ENCODE data around the gene FGF18. TPM values are rescaled to one million over a fixed set of nuclear protein-coding genes. Genes with fewer than 3 reads are reported as not detected.

Gene FGF18
- total and polyA plus RNA-seq, 2 experiments from 2014 or later: 50.3 to 81.9 TPM

DNA sequence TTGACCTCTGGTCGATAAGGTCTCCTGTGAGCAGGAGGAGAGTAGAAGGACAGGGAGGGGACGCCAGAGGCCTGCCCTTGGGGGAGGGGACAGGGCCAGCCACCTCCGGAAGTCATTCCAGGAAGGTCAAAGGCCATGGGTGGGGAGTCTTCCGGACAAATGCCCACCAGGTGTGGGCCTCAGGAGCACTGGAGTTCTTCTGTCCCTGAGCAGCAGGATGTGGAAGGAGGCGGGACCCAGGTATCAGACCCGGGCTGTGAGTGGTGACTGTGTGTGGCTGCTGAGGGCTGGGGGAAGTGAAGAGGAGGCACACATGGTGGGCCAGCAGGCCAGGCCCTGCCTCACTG lies 13.9 kb downstream of the FGF18 start:
- no peaks in the 10 kb centered on the region for H3K9me3 ChIP-seq (ENCODE audit: low read depth)
- DNase-seq (ENCODE audit: low read depth in 1 of 2, low spot score in 1 of 2): no peak
- peak overlapping the region; percentile 51 for H3K27ac ChIP-seq
- TF ChIP-seq, protein P1, sequence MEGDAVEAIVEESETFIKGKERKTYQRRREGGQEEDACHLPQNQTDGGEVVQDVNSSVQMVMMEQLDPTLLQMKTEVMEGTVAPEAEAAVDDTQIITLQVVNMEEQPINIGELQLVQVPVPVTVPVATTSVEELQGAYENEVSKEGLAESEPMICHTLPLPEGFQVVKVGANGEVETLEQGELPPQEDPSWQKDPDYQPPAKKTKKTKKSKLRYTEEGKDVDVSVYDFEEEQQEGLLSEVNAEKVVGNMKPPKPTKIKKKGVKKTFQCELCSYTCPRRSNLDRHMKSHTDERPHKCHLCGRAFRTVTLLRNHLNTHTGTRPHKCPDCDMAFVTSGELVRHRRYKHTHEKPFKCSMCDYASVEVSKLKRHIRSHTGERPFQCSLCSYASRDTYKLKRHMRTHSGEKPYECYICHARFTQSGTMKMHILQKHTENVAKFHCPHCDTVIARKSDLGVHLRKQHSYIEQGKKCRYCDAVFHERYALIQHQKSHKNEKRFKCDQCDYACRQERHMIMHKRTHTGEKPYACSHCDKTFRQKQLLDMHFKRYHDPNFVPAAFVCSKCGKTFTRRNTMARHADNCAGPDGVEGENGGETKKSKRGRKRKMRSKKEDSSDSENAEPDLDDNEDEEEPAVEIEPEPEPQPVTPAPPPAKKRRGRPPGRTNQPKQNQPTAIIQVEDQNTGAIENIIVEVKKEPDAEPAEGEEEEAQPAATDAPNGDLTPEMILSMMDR (IDR thresholded peaks at IDR 0.05; ENCODE audit: low read depth, low read length): no peak
- no peaks in the 10 kb centered on the region for H3K27me3 ChIP-seq
- H3K4me3 ChIP-seq: no peak overlapping the region
- peaks cover 9% of the 10 kb centered on the region for H3K4me1 ChIP-seq (ENCODE audit: low read depth)
- H3K36me3 ChIP-seq: peaks cover 2% of the 10 kb centered on the region

DNA sequence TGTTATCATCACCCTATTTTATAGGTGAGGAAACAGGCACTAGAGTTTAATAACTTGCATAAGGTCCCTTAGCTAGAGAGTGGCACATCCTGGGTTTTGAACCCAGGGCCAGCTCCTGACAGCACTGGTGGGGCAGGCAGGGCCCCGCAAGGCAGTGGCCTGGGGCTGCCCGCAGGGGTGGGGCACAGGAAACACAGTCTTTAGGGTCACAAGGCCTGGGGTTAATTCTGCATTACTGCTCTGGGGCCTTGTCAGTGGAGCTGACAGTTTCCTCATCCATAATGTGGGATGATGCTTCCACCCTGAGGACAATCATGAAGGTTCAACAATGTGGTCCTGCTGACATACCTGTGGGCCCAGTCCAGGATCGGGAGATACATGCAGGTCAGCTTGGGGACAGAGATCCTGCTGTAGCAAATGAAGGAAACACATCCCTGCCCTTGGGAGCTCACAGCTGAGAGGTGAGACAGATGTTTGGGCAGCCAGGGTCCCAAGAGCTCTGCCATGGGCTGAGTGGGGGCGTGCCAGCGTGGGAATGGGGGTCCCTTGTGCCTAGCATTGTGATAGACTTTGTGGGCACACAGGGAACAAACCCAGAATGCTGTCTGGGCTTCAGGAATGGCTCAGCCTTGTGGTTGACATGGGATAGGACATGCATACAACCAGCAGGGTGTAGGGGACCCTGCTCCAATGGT lies 14.7 kb downstream of the FGF18 start:
- Histone ChIP-seq H3K4me1 (ENCODE audit: low read depth) (peaks cover 12% of the 10 kb centered on the region), H3K36me3 (peaks cover 2% of the 10 kb centered on the region), H3K27me3 (no peaks in the 10 kb centered on the region), H3K9me3 (ENCODE audit: low read depth) (no peaks in the 10 kb centered on the region), H3K4me3 (no peak overlapping the region), H3K27ac (no peak overlapping the region)
- TF ChIP-seq, protein P1 (IDR thresholded peaks at IDR 0.05; ENCODE audit: low read depth, low read length): no peak
- DNase-seq (ENCODE audit: low read depth in 1 of 2, low spot score in 1 of 2): no peak

DNA sequence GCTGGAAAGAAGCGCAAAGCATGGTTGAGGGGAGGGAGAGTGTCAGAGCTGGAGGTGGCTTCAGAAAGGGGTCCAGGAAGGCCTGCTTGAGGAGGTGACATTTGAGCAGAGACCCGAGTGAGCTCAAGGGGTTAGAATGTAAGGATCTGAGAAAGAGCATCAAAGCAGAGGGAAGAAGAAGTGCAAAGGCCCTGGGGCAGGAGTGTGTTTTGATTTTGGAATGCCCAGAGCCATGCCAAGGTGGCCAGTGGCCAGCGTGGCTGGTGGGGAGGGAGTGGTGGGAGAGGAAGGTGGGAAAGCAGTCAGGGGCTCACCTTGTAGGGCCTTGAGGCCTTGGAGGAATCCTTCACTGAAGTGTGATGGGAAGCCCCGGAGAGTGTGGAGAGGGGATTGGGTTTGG lies 15.4 kb downstream of the FGF18 start:
- DNase-seq (ENCODE audit: low read depth in 1 of 2, low spot score in 1 of 2): no peak

DNA sequence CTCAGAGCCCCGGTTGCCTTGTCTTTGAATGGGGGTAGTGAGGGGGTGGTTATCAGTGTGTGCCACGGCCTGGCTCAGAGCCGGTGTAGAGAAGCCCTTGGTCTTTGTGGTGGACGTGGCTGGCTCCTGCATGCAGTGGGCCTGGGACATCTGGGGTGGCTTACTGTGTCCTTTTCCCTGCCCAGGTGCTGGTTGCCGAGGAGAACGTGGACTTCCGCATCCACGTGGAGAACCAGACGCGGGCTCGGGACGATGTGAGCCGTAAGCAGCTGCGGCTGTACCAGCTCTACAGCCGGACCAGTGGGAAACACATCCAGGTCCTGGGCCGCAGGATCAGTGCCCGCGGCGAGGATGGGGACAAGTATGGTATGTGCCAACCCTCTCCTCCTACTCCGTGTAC lies 16.5 kb downstream of the FGF18 start:
- Histone ChIP-seq H3K4me1 (ENCODE audit: low read depth) (peaks cover 22% of the 10 kb centered on the region), H3K27ac (no peak overlapping the region), H3K4me3 (no peak overlapping the region), H3K36me3 (peaks cover 2% of the 10 kb centered on the region), H3K9me3 (ENCODE audit: low read depth) (no peaks in the 10 kb centered on the region), H3K27me3 (no peaks in the 10 kb centered on the region)
- TF ChIP-seq, protein P1 (IDR thresholded peaks at IDR 0.05; ENCODE audit: low read depth, low read length): no peak
- DNase-seq (ENCODE audit: low read depth in 1 of 2, low spot score in 1 of 2): no peak

More for the DNA sequence above, 15.4 kb downstream of the FGF18 start:
- Histone ChIP-seq H3K9me3 (ENCODE audit: low read depth) (no peaks in the 10 kb centered on the region), H3K4me3 (no peak overlapping the region), H3K27ac (no peak overlapping the region), H3K36me3 (peaks cover 2% of the 10 kb centered on the region), H3K4me1 (ENCODE audit: low read depth) (peaks cover 13% of the 10 kb centered on the region), H3K27me3 (no peaks in the 10 kb centered on the region)
- TF ChIP-seq, protein P1 (IDR thresholded peaks at IDR 0.05; ENCODE audit: low read depth, low read length): no peak

DNA sequence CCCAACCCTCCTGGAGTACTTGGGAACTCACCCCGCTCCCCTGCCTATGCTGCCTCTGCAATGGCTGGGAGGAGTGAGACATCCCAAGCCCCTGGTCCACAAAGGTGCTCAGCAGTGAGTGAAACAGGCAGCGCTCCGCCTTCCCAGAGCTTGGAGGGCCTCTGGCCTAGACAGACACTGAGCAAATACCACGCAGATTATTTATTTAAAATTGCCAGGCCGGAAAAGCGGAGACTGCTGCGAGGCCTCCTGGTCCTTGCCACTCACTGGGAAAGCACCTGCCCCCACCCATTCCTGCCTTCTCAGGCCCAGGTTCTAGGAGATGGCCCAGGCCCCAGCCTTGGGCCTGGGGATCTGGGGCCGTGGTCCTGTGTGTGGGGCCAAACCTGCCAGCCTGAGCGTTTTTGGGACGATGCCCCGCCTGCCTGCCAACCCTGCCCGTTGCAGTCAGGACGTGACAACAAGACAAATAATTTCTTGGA lies 17.4 kb downstream of the FGF18 start:
- Histone ChIP-seq H3K36me3 (peaks cover 2% of the 10 kb centered on the region), H3K4me3 (no peak overlapping the region), H3K9me3 (ENCODE audit: low read depth) (no peaks in the 10 kb centered on the region), H3K27me3 (no peaks in the 10 kb centered on the region), H3K4me1 (ENCODE audit: low read depth) (peaks cover 31% of the 10 kb centered on the region), H3K27ac (no peak overlapping the region)
- DNase-seq (ENCODE audit: low read depth in 1 of 2, low spot score in 1 of 2): no peak
- TF ChIP-seq, protein P1 (IDR thresholded peaks at IDR 0.05; ENCODE audit: low read depth, low read length): no peak

Data from cardiac muscle cell (in vitro differentiated cells and primary cell).